ENCODE data around the gene CLDN4. TPM values are rescaled to one million over a fixed set of nuclear protein-coding genes. Genes with fewer than 3 reads are reported as not detected.

The CLDN4 gene
- total and polyA plus RNA-seq, 2 donors (not counting 3 experiments of a cell fraction or from before 2014, with no cell fraction given), result 0.13 to 0.15 TPM

DNA sequence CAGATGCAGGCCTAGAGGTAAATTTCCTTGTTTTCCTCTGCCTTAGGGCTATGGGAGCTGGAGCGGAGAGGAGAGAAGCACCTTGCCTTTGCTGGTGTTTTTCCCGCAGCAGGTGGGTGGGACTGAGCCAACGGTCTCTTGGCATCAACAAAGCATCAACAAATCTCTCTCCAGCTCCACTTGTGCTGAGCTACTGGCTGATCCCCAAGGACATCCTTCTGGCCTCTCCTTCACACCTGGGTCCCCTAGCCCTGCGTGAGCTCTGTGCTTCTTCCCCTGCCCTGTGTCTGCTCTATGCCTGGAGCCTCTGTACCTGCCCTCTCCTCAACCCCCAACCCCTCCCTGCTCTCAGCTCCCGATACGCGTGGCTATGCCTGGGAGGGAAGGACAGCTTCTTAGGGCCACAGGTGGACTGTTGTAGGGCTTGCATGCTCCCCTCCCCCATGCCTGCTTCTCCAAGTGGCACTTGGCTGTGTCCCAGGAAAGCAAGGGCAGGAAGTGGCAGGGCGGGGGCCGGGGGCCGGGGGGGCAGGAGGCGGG is 3.2 kb upstream of the CLDN4 start:
- no peak overlapping the region for H3K27ac ChIP-seq (ENCODE audit: insufficient read depth, low read depth, low read length)
- H2AFZ ChIP-seq (ENCODE audit: low read depth, low read length), result peak overlapping the region; percentile 30
- no peaks in the 10 kb centered on the region for H3K27me3 ChIP-seq (ENCODE audit: control insufficient read depth in 2 of 2, insufficient read depth in 2 of 2, low read length in 2 of 2)
- FAIRE-seq, result no peak
- CTCF ChIA-PET, result interaction anchor here (0.6 to 3.2 kb wide), 8 partner anchors 10 to 199 kb away, joined by 3 to 21 read pairs (median 7); partner anchors contain the start of gene ABHD11
- intact Hi-C loops (cut with micrococcal nuclease) (loop anchor here (2.0 kb wide), 1 partner anchor 15 kb away; the partner anchor contains the start of gene METTL27), dilution Hi-C loops (cut with MboI; ENCODE audit: extremely low pct_ligation_motif_present, low sequenced_read_pairs) (no loop called here)
- no peak overlapping the region for H3K4me3 ChIP-seq (replicated peaks in 1 of 3; ENCODE audit: insufficient read depth in 1 of 3, low read depth in 1 of 3, low read length in 3 of 3)
- peaks cover 5% of the 10 kb centered on the region for H3K4me1 ChIP-seq (ENCODE audit: control insufficient read depth, extremely low read depth, insufficient read depth, low read length)
- no peaks in the 10 kb centered on the region for H3K36me3 ChIP-seq (ENCODE audit: control insufficient read depth in 2 of 2, extremely low read depth in 1 of 2, insufficient read depth in 2 of 2, low read length in 2 of 2)
- POLR2A ChIA-PET, result no interaction called here
- no peaks in the 10 kb centered on the region for H3K9me3 ChIP-seq (replicated peaks; ENCODE audit: control insufficient read depth, insufficient read depth, low read length)
- peak; percentile 10 for DNase-seq (ENCODE audit: low read depth, low spot score)
- no TSS peak for BruUV-seq (replicated peaks)
- H3K9me1 ChIP-seq (replicated peaks; ENCODE audit: control insufficient read depth, extremely low read depth, insufficient read depth, low read length), result no peaks in the 10 kb centered on the region
- H3K4me2 ChIP-seq (ENCODE audit: insufficient read depth, low read length), result no peak overlapping the region
- H3K9ac ChIP-seq (replicated peaks; ENCODE audit: extremely low read depth, insufficient read depth, low read length), result no peak overlapping the region
- H3K79me2 ChIP-seq (ENCODE audit: control insufficient read depth, insufficient read depth, low read length), result no peaks in the 10 kb centered on the region
- TF ChIP-seq POLR2AphosphoS5 (IDR thresholded peaks at IDR 0.05; ENCODE audit: insufficient read depth, low read depth, low read length), result no peak
- no peak for TF ChIP-seq GATA2 (IDR thresholded peaks at IDR 0.05; ENCODE audit: insufficient read depth, insufficient read length, low read depth, low read length)
- TF ChIP-seq, protein P1, sequence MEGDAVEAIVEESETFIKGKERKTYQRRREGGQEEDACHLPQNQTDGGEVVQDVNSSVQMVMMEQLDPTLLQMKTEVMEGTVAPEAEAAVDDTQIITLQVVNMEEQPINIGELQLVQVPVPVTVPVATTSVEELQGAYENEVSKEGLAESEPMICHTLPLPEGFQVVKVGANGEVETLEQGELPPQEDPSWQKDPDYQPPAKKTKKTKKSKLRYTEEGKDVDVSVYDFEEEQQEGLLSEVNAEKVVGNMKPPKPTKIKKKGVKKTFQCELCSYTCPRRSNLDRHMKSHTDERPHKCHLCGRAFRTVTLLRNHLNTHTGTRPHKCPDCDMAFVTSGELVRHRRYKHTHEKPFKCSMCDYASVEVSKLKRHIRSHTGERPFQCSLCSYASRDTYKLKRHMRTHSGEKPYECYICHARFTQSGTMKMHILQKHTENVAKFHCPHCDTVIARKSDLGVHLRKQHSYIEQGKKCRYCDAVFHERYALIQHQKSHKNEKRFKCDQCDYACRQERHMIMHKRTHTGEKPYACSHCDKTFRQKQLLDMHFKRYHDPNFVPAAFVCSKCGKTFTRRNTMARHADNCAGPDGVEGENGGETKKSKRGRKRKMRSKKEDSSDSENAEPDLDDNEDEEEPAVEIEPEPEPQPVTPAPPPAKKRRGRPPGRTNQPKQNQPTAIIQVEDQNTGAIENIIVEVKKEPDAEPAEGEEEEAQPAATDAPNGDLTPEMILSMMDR (IDR thresholded peaks at IDR 0.05; ENCODE audit: extremely low read depth in 1 of 2, insufficient read depth in 1 of 2, low read depth in 1 of 2, low read length in 2 of 2), result no peak
- no peak for TF ChIP-seq JUN (IDR thresholded peaks at IDR 0.05; ENCODE audit: borderline replicate concordance, insufficient read depth, insufficient read length, low read depth)
- no peak for TF ChIP-seq EZH2 (IDR thresholded peaks at IDR 0.05; ENCODE audit: borderline replicate concordance, low read depth, low read length, severe bottlenecking)
- TF ChIP-seq MYC (IDR thresholded peaks at IDR 0.05; ENCODE audit: low read depth, low read length), result no peak
- no peak for TF ChIP-seq FOS (IDR thresholded peaks at IDR 0.05; ENCODE audit: borderline replicate concordance, insufficient read depth, low read length)
- TF ChIP-seq, protein P2, sequence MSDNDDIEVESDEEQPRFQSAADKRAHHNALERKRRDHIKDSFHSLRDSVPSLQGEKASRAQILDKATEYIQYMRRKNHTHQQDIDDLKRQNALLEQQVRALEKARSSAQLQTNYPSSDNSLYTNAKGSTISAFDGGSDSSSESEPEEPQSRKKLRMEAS (IDR thresholded peaks at IDR 0.05; ENCODE audit: insufficient read depth, insufficient read length), result no peak
- TF ChIP-seq POLR2A (IDR thresholded peaks at IDR 0.05; ENCODE audit: low read depth, low read length), result no peak
- H4K20me1 ChIP-seq (replicated peaks; ENCODE audit: control insufficient read depth, extremely low read depth, insufficient read depth, low read length), result no peaks in the 10 kb centered on the region
